ENCODE measurements around the gene FOLR1. TPM values are rescaled to one million over a fixed set of nuclear protein-coding genes. Genes with fewer than 3 reads are reported as not detected.
A peak's percentile ranks its signal among the peaks of the same experiment; 100 is the strongest.
"Not testable (repeated sequence)": the region's sequence is repeated elsewhere in the genome, so short reads cannot be mapped to it uniquely, and the experiment has no call there.

FOLR1 gene
- polyA plus RNA-seq, 10 donors = 2.2 to 6.8 (median 3.5) TPM

DNA sequence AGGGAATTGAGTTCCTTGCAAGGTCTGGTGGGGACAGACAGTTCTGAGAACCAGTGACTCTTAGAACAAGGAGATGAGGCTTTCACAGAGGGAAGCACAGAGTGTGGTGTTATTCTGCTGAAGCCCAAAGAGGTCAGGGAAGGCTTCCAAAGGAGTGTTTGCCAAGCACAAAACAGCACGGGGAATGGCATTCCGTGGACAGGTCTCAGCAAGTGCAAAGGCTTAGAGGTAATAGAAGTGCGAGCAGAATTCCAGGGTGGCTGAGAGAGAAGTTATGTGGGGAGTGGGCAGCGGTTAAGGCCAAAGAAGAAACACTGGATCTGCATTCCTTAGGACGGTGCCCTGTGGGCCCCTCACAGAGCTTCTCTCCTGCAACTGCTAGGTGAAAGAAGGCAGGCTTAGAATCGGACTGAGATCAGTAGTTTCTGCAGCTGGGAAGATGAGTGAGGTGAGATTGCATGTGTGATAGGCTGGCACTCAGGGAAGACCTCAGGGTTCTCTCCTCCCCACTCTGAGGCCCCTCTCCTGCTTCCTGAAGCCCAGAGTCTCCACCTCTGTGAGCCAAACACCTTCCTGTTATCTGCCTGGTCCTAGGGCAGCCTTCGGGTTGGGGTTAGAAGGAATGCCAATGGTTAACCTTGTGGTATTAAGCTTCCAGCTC, 10.9 kb upstream of the FOLR1 start:
- not testable (repeated sequence) for DNase-seq

DNA sequence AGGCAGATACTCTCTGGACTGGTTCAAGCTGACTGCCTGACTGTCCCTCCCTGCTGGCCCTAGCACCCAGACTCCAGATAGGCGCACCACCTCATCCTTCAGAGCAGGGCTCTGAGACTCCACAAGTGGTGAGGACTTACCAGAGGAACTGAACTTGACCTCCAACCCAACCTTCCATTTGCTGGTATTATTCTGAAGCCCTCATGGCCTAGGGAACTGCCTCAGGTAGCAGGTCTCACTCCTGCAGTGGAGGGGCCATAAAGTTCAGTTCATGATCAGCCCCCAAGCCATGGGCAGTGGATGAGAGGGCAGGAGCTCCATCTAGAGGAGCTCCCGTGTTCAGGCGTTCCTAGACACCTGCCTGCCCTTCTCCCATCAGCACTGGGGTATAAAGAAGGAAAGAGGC, 10.4 kb upstream of the FOLR1 start:
- not testable (repeated sequence) for DNase-seq

- no peak for DNase-seq
These were observed 3.7 kb upstream of the FOLR1 start for GRCh38 chr11:72188267-72188666.

- DNase-seq = peak; percentile 24 to 40 (median 34)
These were observed 2.3 kb upstream of the FOLR1 start for GRCh38 chr11:72189455-72190250.

DNA sequence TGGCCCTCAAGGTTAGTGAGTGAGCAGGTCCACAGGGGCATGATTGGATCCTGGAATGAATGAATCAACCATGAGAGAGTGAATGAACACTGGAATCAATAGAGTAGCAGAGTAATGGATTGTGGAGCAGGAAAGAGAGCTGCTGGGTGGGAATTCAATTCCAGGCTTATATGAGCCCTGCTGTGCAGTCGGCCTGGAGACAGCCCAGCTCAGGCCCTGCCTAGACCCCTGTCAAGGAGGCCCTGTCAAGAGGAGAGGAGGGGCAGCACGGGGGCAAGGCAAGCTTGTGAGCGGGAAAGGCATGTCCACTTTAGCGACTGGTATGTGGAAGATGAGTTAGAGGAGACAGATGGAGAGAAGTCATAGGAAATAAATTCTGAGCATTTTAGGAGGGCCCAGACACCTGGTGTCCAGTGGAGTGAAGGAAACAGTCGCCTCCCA, 1.3 kb upstream of the FOLR1 start:
- DNase-seq = peak in 2 of 3 donors; percentile 6 to 13

- DNase-seq = no peak
These were observed 3.8 kb downstream of the FOLR1 start for GRCh38 chr11:72195518-72196270.

DNA sequence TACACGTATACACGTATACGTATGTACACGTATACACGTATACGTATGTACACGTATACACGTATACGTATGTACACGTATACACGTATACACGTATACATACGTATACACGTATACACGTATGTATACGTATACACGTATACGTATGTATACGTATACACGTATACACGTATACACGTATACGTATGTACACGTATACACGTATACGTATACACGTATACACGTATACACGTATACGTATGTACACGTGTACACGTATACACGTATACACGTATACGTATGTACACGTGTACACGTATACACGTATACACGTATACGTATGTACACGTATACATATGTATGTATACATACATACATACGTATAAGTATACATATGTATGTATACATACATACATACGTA, 9.5 kb downstream of the FOLR1 start:
- DNase-seq = not testable (repeated sequence)

DNA sequence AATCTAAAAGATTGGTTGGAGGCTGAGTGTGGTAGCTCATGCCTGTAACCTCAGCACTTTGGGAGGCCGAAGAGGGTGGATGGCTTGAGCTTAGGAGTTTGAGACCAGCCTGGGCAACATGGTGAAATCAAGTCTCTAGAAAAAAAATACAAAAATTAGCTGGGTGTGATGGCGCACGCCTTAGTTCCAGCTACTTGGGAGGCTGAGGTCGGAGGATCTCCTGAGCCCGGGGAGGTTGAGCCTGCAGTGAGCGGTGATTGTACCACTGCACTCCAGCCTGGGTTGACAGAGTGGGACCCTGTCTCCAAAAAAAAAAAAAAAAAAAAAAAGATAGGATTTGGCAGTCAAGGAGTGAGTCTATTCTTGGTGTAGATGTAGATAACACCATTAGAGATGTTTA, 10.6 kb downstream of the FOLR1 start:
- DNase-seq = no peak

- no peak for DNase-seq
These were observed 11.2 kb downstream of the FOLR1 start for GRCh38 chr11:72203163-72203562.

- DNase-seq = no peak
These were observed 12.9 kb downstream of the FOLR1 start for GRCh38 chr11:72204886-72205285.

GRCh38 chr11:72206794-72207193, 14.9 kb downstream of the FOLR1 start:
- not testable (repeated sequence) for DNase-seq

DNA sequence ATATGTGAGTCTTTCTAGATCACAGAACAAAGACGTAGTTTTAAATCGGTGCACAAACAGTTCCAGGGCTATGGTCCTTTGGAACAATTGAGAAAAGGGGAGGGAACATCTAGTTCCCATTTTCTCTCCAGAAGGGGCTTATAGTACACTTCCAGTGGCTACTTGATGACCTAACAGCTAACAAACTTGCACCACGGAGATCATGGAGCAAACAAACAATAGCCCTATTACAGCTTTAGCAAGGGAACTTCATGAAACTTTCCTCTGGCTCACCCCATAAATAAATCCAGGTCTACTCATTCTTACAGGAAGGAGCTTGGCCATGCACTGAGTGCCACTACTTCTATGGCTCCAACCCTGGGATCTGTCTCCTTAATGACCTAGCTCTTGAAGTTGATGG, 16.3 kb downstream of the FOLR1 start:
- DNase-seq = no peak

- no peak for DNase-seq
These were observed 17.2 kb downstream of the FOLR1 start for GRCh38 chr11:72209101-72209500.

DNA sequence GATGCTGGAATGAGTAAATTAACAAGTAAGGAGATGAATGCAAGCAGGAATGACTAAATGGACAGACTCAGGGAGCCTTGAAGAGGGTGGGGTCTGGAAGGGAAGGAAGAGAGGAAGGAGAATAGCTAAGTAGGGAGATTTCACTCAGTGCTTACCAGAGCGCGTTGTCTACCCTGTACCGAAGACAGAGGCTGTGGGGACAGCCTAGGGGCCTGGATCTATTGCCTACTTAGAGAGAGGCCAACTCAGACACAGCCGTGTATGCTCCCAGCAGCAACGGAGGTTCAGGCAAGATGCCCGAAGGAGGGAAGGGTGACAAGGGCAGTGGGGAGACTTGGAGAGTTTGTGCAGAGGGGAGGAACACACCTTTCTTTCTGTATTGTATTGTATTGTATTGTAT, 24.7 kb downstream of the FOLR1 start, which contains the start of gene FOLR2:
Gene FOLR2, plus strand, starts transcription at position 157 of the 400 bp plus-strand sequence. CDS start 1,791 bp downstream, outside the sequence.
- DNase-seq = no peak

- DNase-seq = no peak
These were observed 25.9 kb downstream of the FOLR1 start for GRCh38 chr11:72217841-72218240.

DNA sequence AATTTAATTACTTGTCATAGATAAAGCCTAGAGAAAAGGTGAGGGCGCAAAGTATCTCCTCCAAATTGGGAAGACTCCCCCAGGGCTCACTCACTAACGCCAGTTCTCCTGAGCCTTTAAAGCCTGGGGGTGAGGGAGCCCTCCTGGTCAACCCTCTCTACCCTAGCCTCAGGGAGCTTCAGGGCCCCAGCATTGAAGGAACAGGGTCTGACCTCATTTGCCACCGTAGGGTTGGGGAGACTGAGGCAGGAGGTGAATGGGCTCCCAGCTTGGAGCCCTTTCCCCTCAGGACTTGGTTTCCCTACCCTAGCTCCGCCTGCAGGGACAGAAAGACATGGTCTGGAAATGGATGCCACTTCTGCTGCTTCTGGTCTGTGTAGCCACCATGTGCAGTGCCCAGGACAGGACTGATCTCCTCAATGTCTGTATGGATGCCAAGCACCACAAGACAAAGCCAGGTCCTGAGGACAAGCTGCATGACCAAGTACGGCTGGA, 26.4 kb downstream of the FOLR1 start:
- no peak for DNase-seq

DNA sequence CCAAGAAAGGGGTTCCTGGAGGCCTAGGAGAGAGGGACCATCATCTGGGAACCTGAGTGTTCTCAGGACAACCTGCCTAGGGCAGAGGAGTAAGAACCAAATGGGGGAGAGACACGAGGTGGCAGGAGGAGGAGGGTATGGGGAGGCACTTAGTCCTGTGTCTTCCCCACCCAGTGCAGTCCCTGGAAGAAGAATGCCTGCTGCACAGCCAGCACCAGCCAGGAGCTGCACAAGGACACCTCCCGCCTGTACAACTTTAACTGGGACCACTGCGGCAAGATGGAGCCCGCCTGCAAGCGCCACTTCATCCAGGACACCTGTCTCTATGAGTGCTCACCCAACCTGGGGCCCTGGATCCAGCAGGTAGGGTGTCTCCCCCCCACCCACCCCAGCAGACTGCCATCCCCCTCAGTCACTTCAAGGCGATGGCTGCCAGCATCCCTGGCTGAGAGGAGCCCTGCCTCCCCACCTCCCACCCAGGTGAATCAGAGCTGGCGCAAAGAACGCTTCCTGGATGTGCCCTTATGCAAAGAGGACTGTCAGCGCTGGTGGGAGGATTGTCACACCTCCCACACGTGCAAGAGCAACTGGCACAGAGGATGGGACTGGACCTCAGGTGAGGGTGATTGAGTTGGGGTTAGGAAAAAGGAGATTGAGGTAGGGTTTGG, 28.9 kb downstream of the FOLR1 start:
- no peak for DNase-seq

- DNase-seq = no peak
These were observed 29.6 kb downstream of the FOLR1 start for GRCh38 chr11:72221386-72222075.

DNA sequence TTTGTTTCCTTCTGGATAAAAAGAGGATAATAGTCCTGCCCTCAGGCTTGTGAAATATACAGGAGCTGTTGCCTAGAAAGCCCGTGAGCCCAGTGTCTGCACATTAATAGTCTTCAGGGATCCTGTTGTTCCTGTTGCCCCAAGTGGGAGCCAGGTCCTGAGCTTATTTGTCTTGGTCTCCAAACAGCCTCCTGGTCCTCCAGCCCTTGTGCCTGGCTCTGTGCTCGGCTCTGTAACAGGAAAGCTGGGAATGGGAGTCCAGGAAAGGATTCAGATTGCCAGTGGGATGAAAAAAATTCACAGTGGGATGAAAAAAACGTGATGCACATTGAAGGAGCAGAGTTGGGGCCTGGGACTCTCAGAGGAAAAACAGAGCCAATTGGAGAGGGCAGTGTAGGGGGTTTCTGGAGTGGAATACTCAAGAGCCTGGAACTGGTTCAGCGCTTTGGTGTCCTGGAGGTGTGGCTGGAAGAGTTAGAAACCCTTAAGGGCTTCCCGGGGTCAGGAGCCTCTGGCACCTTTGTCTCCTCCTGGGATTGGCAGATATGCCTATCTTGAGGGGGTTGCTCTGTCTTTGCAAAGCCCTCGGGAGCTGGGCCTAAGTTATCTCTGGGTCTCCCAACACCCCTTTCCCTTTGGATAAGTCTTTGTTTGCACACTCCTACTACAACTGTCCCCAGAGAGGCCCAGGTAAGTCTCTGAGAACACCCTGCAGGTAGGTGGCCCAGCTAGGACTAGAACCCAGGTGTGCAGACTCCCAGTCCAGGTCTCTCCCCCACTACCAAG, 30.4 kb downstream of the FOLR1 start:
- DNase-seq = no peak

All from muscle of back (tissue), 11 donors.